IPS-18c (cell line): ENCODE data around the gene GRAMD4.

Experiments used
- H3K4me3 ChIP-seq: 2 replicates; pipeline ENCODE4 v1.7.0; 2013; ENCODE audit warnings: low read depth, mild to moderate bottlenecking, low read length, moderate library complexity; ENCODE audit not compliant: insufficient read depth
- H3K9me3 ChIP-seq: one replicate; pipeline ENCODE4 v1.6.1; 2013; ENCODE audit warnings: mild to moderate bottlenecking, low read length, moderate library complexity; ENCODE audit not compliant: control insufficient read depth, insufficient read depth

Gene GRAMD4

GRCh38 chr22:46728470-46728869, 108.3 kb downstream of the GRAMD4 start:
- peaks cover 4% of the 10 kb centered on the region for H3K9me3 ChIP-seq
- H3K4me3 ChIP-seq = no peak overlapping the region
